Measurements from ENCODE around the gene SPAG8.

GRCh38 chr9:35814106-35814840 lies 2.2 kb upstream of the SPAG8 start:
- TF ChIP-seq SUZ12 (IDR thresholded peaks at IDR 0.05) = no peak
- TF ChIP-seq ELF4 (IDR thresholded peaks at IDR 0.05) = 0 out of 2 replicates have a peak, but pooled peaks have one; percentile 25
- TF ChIP-seq SP1 (IDR thresholded peaks at IDR 0.05) = no peak

Data from HEK293T (cell line).